SK-N-MC (cell line): ENCODE data around the gene CLUH.

ENCODE experiments used
- DNase-seq: peaks from one replicate; pipeline ENCODE4 v3.0.0-alpha.2; 2011; ENCODE audit warnings: low read depth, low spot score
- H3K27ac ChIP-seq: fragments of 200-600 bp; sonication (generic); 2 replicates; pipeline ENCODE4 v1.5.1; 2016; ENCODE audit warnings: mixed run types
- H3K36me3 ChIP-seq: fragments of 200-600 bp; sonication (generic); 2 replicates; pipeline ENCODE4 v1.6.1; 2017; ENCODE audit warnings: antibody characterized with exemption, low read length, mixed read lengths; ENCODE audit not compliant: insufficient read depth
- H3K4me3 ChIP-seq: fragments of 200-600 bp; sonication (generic); 2 replicates; pipeline ENCODE4 v1.5.1; 2016
- H3K9ac ChIP-seq: fragments of 200-600 bp; sonication (generic); 2 replicates; pipeline ENCODE4 v1.8.0; 2017; ENCODE audit warnings: mixed run types, mixed read lengths; ENCODE audit not compliant: insufficient read length
- H3K9me3 ChIP-seq: fragments of 200-600 bp; sonication (generic); 2 replicates; pipeline ENCODE4 v1.6.1; 2017; ENCODE audit warnings: low read depth, mild to moderate bottlenecking, antibody characterized with exemption, low read length, moderate library complexity, mixed read lengths
- EZH2 ChIP-seq: fragments of 200-600 bp; sonication (generic); IDR thresholded peaks from one replicate; pipeline ENCODE4 v1.6.1; 2017; ENCODE audit warnings: antibody characterized with exemption
- FOXP2 ChIP-seq: optimal IDR thresholded peaks from 2 replicates; pipeline ENCODE3; 2011; ENCODE audit warnings: mild to moderate bottlenecking, moderate library complexity; ENCODE audit not compliant: insufficient read depth; ENCODE audit errors: extremely low read length, control extremely low read depth
- POLR2AphosphoS5 ChIP-seq: IDR thresholded peaks from 2 replicates; pipeline ENCODE4 v1.6.1; 2012; ENCODE audit warnings: mild to moderate bottlenecking, low read depth, low read length, borderline replicate concordance

The CLUH gene

DNA sequence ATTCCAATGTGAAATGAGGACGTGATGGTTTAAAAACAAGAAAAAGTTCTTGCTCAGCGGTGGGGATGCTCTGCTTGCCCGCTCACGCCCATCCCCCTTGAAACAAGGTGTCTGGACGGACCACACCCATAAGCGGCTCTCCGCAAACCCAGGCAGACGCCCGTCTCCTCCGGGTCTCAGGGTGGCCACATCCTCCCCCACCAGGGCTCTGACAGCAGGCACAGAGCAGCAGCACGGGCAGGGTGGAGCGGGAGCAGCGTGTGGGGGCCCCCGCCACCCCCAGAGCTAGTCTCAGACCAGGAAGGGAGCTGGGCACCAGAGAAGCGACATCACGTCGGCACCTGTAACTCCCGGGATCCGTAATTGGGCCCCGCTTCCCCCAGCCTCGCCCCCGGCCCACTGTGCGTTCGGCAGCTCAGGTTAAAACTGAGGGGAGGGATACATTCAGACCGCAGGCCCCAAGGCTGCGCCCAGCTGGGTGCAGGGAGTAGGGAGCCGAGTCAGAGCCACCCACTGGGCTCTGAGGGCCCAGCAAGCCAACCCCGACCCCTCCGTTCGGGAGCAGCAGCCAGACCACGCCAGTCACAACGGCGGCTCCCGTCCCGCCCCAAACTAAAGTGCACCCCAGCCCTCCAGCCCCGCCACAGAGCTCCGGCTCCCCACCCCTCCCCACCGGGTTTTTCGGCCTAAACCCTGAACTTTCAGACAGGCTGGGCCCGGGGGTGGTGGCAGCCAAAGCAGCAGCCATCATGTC is 22.0 kb downstream of the CLUH start:
- peak overlapping the region; percentile 19; the same call in 1 of the 2 replicates for H3K27ac ChIP-seq
- H3K4me3 ChIP-seq: no peak overlapping the region
- H3K9ac ChIP-seq: no peak overlapping the region
- DNase-seq: no peak
- peaks cover 20% of the 10 kb centered on the region; the same call in 1 of the 2 replicates for H3K36me3 ChIP-seq
- TF ChIP-seq FOXP2 (no peak), POLR2AphosphoS5 (no peak), EZH2 (no peak)
- no peaks in the 10 kb centered on the region for H3K9me3 ChIP-seq

DNA sequence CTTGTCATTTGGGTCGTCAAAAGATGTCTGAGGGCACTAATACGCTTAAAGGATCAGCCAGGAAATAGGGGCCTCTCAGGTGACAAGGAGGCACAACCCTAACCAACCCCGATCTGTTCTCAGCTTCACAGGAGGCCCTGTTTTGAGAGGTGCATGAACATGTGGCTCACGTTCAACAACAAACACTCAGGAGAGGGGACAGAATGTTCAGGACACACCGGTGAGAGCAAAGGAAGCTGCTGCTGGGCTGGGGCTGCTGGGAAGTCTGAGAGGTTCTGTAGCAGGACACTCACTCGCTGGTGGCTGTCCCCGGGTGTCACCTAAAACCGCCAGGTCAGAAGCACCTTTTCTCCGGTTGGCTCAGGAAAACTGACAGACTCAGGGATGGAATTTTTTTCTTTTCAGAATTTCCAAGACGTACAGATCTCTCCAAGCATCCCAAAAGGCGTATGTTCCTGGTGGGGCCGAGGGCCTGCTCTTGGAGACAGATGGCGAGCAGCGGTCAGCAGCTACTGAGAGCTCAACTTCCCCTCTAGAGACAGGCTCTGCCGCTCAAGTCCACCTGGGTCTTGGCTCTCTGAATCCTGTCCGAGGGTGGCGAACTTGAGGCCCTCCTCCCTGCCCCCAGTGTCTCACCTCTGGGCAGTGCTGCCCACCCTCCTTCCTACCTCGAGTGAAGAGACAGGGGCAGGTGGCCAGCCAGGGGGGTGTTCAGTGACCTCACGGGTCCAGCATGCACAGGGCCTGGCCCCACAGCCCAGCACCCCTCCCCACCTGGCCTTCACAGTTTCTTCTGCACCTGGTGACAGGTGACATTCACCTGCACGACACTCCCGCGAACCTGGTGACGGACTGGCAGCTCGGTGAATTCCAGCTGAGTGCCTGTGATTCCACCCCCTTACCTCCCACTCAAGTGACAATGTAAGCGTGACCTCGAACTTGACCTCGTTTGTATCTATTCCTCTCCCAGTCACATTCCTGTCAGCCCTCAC is 22.9 kb downstream of the CLUH start:
- no peak for DNase-seq
- H3K9me3 ChIP-seq: no peaks in the 10 kb centered on the region
- H3K9ac ChIP-seq: no peak overlapping the region
- peak overlapping the region; percentile 48; the same call in 1 of the 2 replicates for H3K27ac ChIP-seq
- no peak overlapping the region for H3K4me3 ChIP-seq
- H3K36me3 ChIP-seq: peaks cover 23% of the 10 kb centered on the region
- TF ChIP-seq POLR2AphosphoS5 (peak; percentile 31; the same call in 1 of the 2 replicates), EZH2 (no peak), FOXP2 (no peak)

GRCh38 chr17:2687074-2687418 is 24.5 kb downstream of the CLUH start:
- no peak for DNase-seq
- Histone ChIP-seq H3K4me3 (no peak overlapping the region), H3K36me3 (peaks cover 28% of the 10 kb centered on the region), H3K27ac (peak overlapping the region; percentile 68), H3K9ac (no peak overlapping the region), H3K9me3 (no peaks in the 10 kb centered on the region)
- TF ChIP-seq FOXP2 (no peak), POLR2AphosphoS5 (no peak), EZH2 (no peak)

GRCh38 chr17:2685696-2686095 is 25.9 kb downstream of the CLUH start:
- no peaks in the 10 kb centered on the region for H3K9me3 ChIP-seq
- H3K36me3 ChIP-seq: peaks cover 35% of the 10 kb centered on the region
- peak overlapping the region; percentile 60; the same call in 1 of the 2 replicates for H3K27ac ChIP-seq
- no peak overlapping the region for H3K4me3 ChIP-seq
- TF ChIP-seq FOXP2 (no peak), POLR2AphosphoS5 (no peak), EZH2 (no peak)
- no peak overlapping the region for H3K9ac ChIP-seq
- DNase-seq: no peak

- H3K9ac ChIP-seq: no peak overlapping the region
- DNase-seq: no peak
- TF ChIP-seq EZH2 (no peak), POLR2AphosphoS5 (no peak), FOXP2 (no peak)
- no peaks in the 10 kb centered on the region for H3K9me3 ChIP-seq
- H3K27ac ChIP-seq: peak overlapping the region; percentile 25; the same call in 1 of the 2 replicates
- no peak overlapping the region for H3K4me3 ChIP-seq
- peaks cover 46% of the 10 kb centered on the region for H3K36me3 ChIP-seq
These were observed 27.0 kb downstream of the CLUH start for GRCh38 chr17:2684549-2684948.

DNA sequence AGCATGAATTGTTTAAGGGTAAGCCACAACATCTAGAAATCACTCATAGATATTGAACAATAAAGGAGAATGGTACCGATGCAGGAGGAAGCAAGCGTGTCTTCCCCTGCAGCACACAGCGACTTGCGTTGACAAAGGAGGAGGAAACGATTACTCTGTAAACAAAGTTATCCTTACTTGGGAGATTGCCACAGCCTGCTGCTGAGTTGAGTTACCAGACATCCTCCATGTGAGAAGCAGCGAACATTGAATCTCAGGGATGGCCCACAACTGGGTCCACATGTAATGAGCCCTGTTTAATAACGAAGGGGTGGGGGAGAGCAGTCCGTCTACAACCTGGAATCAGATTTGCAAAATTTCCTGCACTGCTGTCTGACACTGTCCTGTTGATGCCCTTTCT is 27.7 kb downstream of the CLUH start:
- Histone ChIP-seq H3K9ac (no peak overlapping the region), H3K4me3 (no peak overlapping the region), H3K27ac (0 out of 2 replicates have a peak overlapping the region, but pooled peaks have one; percentile 25), H3K9me3 (no peaks in the 10 kb centered on the region), H3K36me3 (peaks cover 53% of the 10 kb centered on the region)
- DNase-seq: no peak
- no peak for TF ChIP-seq FOXP2

DNA sequence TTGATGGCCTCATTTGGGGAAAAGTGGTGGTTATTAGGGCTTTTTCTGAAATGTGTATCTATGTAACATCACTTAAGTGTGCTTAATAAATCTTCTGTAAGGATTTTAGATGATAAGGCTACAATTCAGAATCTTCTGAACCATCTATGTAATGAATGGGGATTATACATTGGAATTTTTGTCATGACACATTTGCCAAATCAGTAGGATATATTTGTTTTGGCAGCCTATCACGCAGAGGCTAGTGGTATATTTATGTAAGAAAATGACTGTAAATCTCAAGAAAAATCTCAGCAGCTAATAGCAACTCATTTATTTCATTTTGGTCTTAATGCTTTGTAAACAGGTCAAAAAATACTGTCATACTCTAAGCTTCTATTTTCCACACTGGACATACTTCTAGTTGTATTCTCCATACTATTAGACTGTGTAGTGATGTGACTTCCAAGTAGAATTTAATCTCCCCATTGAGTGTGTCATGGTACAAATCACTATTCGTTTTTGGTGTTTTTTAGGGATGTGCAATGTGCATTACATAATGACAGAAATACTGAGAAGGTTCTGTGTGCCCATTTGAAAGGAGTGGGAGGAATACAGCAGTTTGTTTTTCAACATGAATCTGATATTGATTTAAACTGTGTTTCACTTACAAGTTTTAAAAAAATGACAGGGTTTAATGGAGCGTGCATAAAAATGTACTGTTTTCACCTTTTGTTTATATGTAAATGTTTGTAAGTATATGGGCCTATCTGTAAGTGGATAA is 29.2 kb downstream of the CLUH start:
- H3K36me3 ChIP-seq: peaks cover 62% of the 10 kb centered on the region
- no peak for DNase-seq
- no peak overlapping the region for H3K9ac ChIP-seq
- no peaks in the 10 kb centered on the region for H3K9me3 ChIP-seq
- H3K4me3 ChIP-seq: no peak overlapping the region
- H3K27ac ChIP-seq: peak overlapping the region; percentile 19; the same call in 1 of the 2 replicates
- TF ChIP-seq POLR2AphosphoS5 (no peak), FOXP2 (no peak), EZH2 (no peak)
